NCI-H1694 (cell line): Measurements from ENCODE around the gene ANKRD11.

Source experiments
- DNase-seq: peaks from one replicate; lab custom pipeline; 2025; lab: John Stamatoyannopoulos, UW

ANKRD11 gene

GRCh38 chr16:89232107-89232506 is 258.3 kb downstream of the ANKRD11 start:
- DNase-seq: no peak

- DNase-seq: no peak
Observed at GRCh38 chr16:89230255-89230654, 260.1 kb downstream of the ANKRD11 start.

GRCh38 chr16:89224665-89225064 is 265.7 kb downstream of the ANKRD11 start:
- no peak for DNase-seq

GRCh38 chr16:89222931-89223330 is 267.4 kb downstream of the ANKRD11 start:
- DNase-seq: no peak

GRCh38 chr16:89221604-89222003 is 268.8 kb downstream of the ANKRD11 start:
- no peak for DNase-seq

- DNase-seq: no peak
Observed at GRCh38 chr16:89219365-89219764, 271.0 kb downstream of the ANKRD11 start.
